IMR-90 (cell line): Measurements from ENCODE around the gene GOLGA8Q. TPM values are rescaled to one million over a fixed set of nuclear protein-coding genes. Genes with fewer than 3 reads are reported as not detected.
"Not testable (repeated sequence)": the region's sequence is repeated elsewhere in the genome, so short reads cannot be mapped to it uniquely, and the experiment has no call there.

Experiments
- ATAC-seq: fragments of 200-7000 bp; cut with Tn5 transposase; 2 replicates; pipeline ENCODE4 v1.9.1; 2020; ENCODE audit warnings: low read depth, mild to moderate bottlenecking, moderate library complexity
- BruUV-seq: library from RNA; stranded (reverse); fragments of 400-500 nt; replicated peaks from 2 replicates; lab custom pipeline; 2021; lab: Mats Ljungman, UMichigan
- CTCF ChIA-PET: fragments of 300-600 bp; formaldehyde crosslinking; extraction: SDS; loops from one replicate; lab custom pipeline; 2021; ENCODE audit warnings: antibody characterized with exemption; lab: Yijun Ruan, JAX
- POLR2A ChIA-PET: fragments of 300-600 bp; sonication (Branson Sonifier 250); formaldehyde crosslinking; loops from one replicate; lab custom pipeline; 2022; ENCODE audit warnings: antibody characterized with exemption; ENCODE audit not compliant: unreplicated experiment; lab: Charles Lee
- DNase-seq: peaks from one replicate; pipeline ENCODE4 v3.0.0; 2013
- H2AFZ ChIP-seq: replicated peaks from 2 replicates; pipeline ENCODE3; 2013; ENCODE audit warnings: low read length, mild to moderate bottlenecking; ENCODE audit not compliant: poor library complexity
- H2AK5ac ChIP-seq: 2 replicates; pipeline ENCODE4 v1.6.1; 2013; ENCODE audit warnings: low read depth, low read length, inconsistent platforms
- H2AK9ac ChIP-seq: replicated peaks from 2 replicates; pipeline ENCODE3; 2013; ENCODE audit warnings: mild to moderate bottlenecking, low read depth, low read length, moderate library complexity; ENCODE audit not compliant: poor library complexity
- H2BK120ac ChIP-seq: 2 replicates; pipeline ENCODE4 v1.6.1; 2013; ENCODE audit warnings: low read depth, low read length, inconsistent platforms
- H2BK15ac ChIP-seq: 3 replicates; pipeline ENCODE4 v1.6.1; 2013; ENCODE audit warnings: low read depth, low read length, inconsistent platforms
- H2BK20ac ChIP-seq: 2 replicates; pipeline ENCODE4 v1.6.1; 2013; ENCODE audit warnings: low read depth, mild to moderate bottlenecking, inconsistent platforms, low read length, moderate library complexity
- H2BK5ac ChIP-seq: 2 replicates; pipeline ENCODE4 v1.6.1; 2013; ENCODE audit warnings: mild to moderate bottlenecking, low read depth, low read length, inconsistent platforms; ENCODE audit not compliant: poor library complexity, severe bottlenecking
- H3K14ac ChIP-seq: replicated peaks from 2 replicates; pipeline ENCODE4 v1.6.1; 2013; ENCODE audit warnings: low read depth, low read length, inconsistent platforms
- H3K18ac ChIP-seq: 2 replicates; pipeline ENCODE4 v1.6.1; 2013; ENCODE audit warnings: low read depth, low read length, control low read depth
- H3K23ac ChIP-seq: 2 replicates; pipeline ENCODE4 v1.6.1; 2013; ENCODE audit warnings: low read depth, low read length, inconsistent platforms
- H3K27ac ChIP-seq: 2 replicates; pipeline ENCODE4 v1.5.1; 2013; ENCODE audit warnings: mild to moderate bottlenecking, control low read depth, low read length; ENCODE audit not compliant: insufficient read depth
- H3K27me3 ChIP-seq: 2 replicates; pipeline ENCODE4 v1.6.1; 2013; ENCODE audit warnings: low read length; ENCODE audit not compliant: control insufficient read depth, insufficient read depth
- H3K36me3 ChIP-seq: 2 replicates; pipeline ENCODE4 v1.6.1; 2013; ENCODE audit warnings: low read length, mixed read lengths; ENCODE audit not compliant: control insufficient read depth, insufficient read depth
- H3K4ac ChIP-seq: 2 replicates; pipeline ENCODE4 v1.6.1; 2013; ENCODE audit warnings: low read depth, low read length, inconsistent platforms
- H3K4me1 ChIP-seq: 2 replicates; pipeline ENCODE4 v1.6.1; 2013; ENCODE audit warnings: low read length, mixed read lengths; ENCODE audit not compliant: control insufficient read depth, insufficient read depth
- H3K4me2 ChIP-seq: 2 replicates; pipeline ENCODE4 v1.6.1; 2013; ENCODE audit warnings: low read depth, mild to moderate bottlenecking, control low read depth, low read length, moderate library complexity
- H3K4me3 ChIP-seq: 2 replicates; pipeline ENCODE4 v1.5.1; 2013; ENCODE audit warnings: low read depth, mild to moderate bottlenecking, control low read depth, low read length, moderate library complexity; ENCODE audit not compliant: insufficient read depth
- H3K56ac ChIP-seq: 2 replicates; pipeline ENCODE4 v1.6.1; 2013; ENCODE audit warnings: low read length, inconsistent platforms; ENCODE audit not compliant: insufficient read depth; ENCODE audit errors: extremely low read depth
- H3K79me1 ChIP-seq, 2 experiments: 2 replicates each; pipeline ENCODE4 v1.6.1; 2013; ENCODE audit warnings: low read length in 2 of 2, inconsistent platforms in 1 of 2, low read depth in 1 of 2
- H3K9ac ChIP-seq: 2 replicates; pipeline ENCODE4 v1.6.1; 2013; ENCODE audit warnings: low read depth, low read length, control low read depth
- H3K9me1 ChIP-seq: 2 replicates; pipeline ENCODE4 v1.6.1; 2013; ENCODE audit warnings: low read length, inconsistent platforms; ENCODE audit not compliant: insufficient read depth
- H3K9me3 ChIP-seq: 2 replicates; pipeline ENCODE4 v1.6.1; 2013; ENCODE audit warnings: low read length; ENCODE audit not compliant: control insufficient read depth, insufficient read depth
- H4K20me1 ChIP-seq: 2 replicates; pipeline ENCODE4 v1.6.1; 2013; ENCODE audit warnings: low read length, inconsistent platforms; ENCODE audit not compliant: insufficient read depth
- H4K5ac ChIP-seq: 2 replicates; pipeline ENCODE4 v1.6.1; 2013; ENCODE audit warnings: mild to moderate bottlenecking, low read depth, low read length, control low read depth
- H4K8ac ChIP-seq, 2 experiments: 2 replicates each; pipeline ENCODE4 v1.6.1; 2013; ENCODE audit warnings: low read depth in 2 of 2, low read length in 2 of 2, control low read depth in 1 of 2, inconsistent platforms in 1 of 2
- H4K91ac ChIP-seq: 2 replicates; pipeline ENCODE4 v1.6.1; 2013; ENCODE audit warnings: low read depth, low read length, inconsistent platforms; ENCODE audit not compliant: insufficient read depth
- WGBS, 2 experiments: methylation state at CpG; one replicate each; pipeline versions ENCODE4 v1.1.5 to v1.1.7; 2013; ENCODE audit warnings: missing lambda C conversion rate in 2 of 2; ENCODE audit not compliant: insufficient read length in 1 of 2; ENCODE audit errors: extremely low coverage in 2 of 2; 5-methylcytosine and 5-hydroxymethylcytosine counted together
- dilution Hi-C: fragments of 300-500 bp; cut with HindIII; formaldehyde crosslinking; loops from one replicate; pipeline ENCODE4 v1.14.3; 2018; ENCODE audit warnings: low sequenced_read_pairs; ENCODE audit not compliant: unreplicated experiment
- in situ Hi-C: fragments of 300-500 bp; cut with MboI; formaldehyde crosslinking; loops from 3 replicates; pipeline ENCODE4 v1.14.3; 2019; ENCODE audit warnings: low sequenced_read_pairs, inconsistent platforms, mixed read lengths
- intact Hi-C: fragments of 100-400 bp; cut with micrococcal nuclease; formaldehyde crosslinking; loops from 2 replicates; pipeline ENCODE4 v1.10.0; 2022
- polyA plus RNA-seq, 3 experiments: library from polyadenylated mRNA; depleted of rRNA; stranded (reverse); fragments of >200 nt; gene quantifications; 2 replicates each; pipeline ENCODE4 v1.2.3, GENCODE V29; 2012; ENCODE audit warnings: low replicate concordance in 1 of 3
- total RNA-seq: library from RNA; depleted of rRNA; stranded (reverse); fragments of >200 nt; gene quantifications from 2 replicates; pipeline ENCODE4 v1.2.3, GENCODE V29; 2012

The GOLGA8Q gene
- total and polyA plus RNA-seq, 2 of the 4 experiments (the other 2 are of a cell fraction) = 0.18 to 0.55 TPM

- H2BK15ac ChIP-seq, intact Hi-C loops, H3K27ac ChIP-seq, H2BK5ac ChIP-seq, dilution Hi-C loops, H3K4me2 ChIP-seq, H3K4me1 ChIP-seq, POLR2A ChIA-PET, in situ Hi-C loops, H4K20me1 ChIP-seq, H3K9ac ChIP-seq, H3K23ac ChIP-seq, H3K56ac ChIP-seq, H2AK9ac ChIP-seq, H3K36me3 ChIP-seq, H3K4ac ChIP-seq, DNase-seq, CTCF ChIA-PET, H2AK5ac ChIP-seq, H3K79me1 ChIP-seq, H3K4me3 ChIP-seq, H2BK20ac ChIP-seq, BruUV-seq, H3K14ac ChIP-seq, H3K18ac ChIP-seq, H4K5ac ChIP-seq, ATAC-seq, H2AFZ ChIP-seq, H3K9me1 ChIP-seq, H4K91ac ChIP-seq, H4K8ac ChIP-seq, H3K27me3 ChIP-seq, H3K9me3 ChIP-seq, H2BK120ac ChIP-seq: not testable (repeated sequence)
- no CpG with 5 or more reads among the region's 7 CpGs for WGBS, 2 experiments
These were observed 28.2 kb upstream of the GOLGA8Q start for GRCh38 chr15:30523453-30524243.

- ATAC-seq, in situ Hi-C loops, H3K36me3 ChIP-seq, H3K4me1 ChIP-seq, H2BK5ac ChIP-seq, POLR2A ChIA-PET, H4K5ac ChIP-seq, H3K23ac ChIP-seq, H2AK5ac ChIP-seq, H2BK15ac ChIP-seq, intact Hi-C loops, H2AK9ac ChIP-seq, H2BK120ac ChIP-seq, H2AFZ ChIP-seq, H4K20me1 ChIP-seq, DNase-seq, dilution Hi-C loops, H3K79me1 ChIP-seq, H3K27ac ChIP-seq, H3K56ac ChIP-seq, H4K91ac ChIP-seq, H3K14ac ChIP-seq, CTCF ChIA-PET, H3K4me2 ChIP-seq, H3K9ac ChIP-seq, H4K8ac ChIP-seq, H3K18ac ChIP-seq, H2BK20ac ChIP-seq, H3K9me1 ChIP-seq, H3K4me3 ChIP-seq, BruUV-seq, H3K9me3 ChIP-seq, H3K27me3 ChIP-seq, H3K4ac ChIP-seq: not testable (repeated sequence)
- WGBS, 2 experiments = no CpG with 5 or more reads among the region's 4 CpGs
These were observed 25.9 kb upstream of the GOLGA8Q start for GRCh38 chr15:30525912-30526311.
